ENCODE results near the gene TAS2R60. TPM values are rescaled to one million over a fixed set of nuclear protein-coding genes. Genes with fewer than 3 reads are reported as not detected.
"Not testable (repeated sequence)": the region's sequence is repeated elsewhere in the genome, so short reads cannot be mapped to it uniquely, and the experiment has no call there.

TAS2R60 gene
- total RNA-seq, 1 donor from 2014 or later: not detected

GRCh38 chr7:143477501-143478150, 34.4 kb downstream of the TAS2R60 start, which contains the start of gene TAS2R41:
TAS2R41 (plus strand) TSS chr7:143477873; CDS start chr7:143477873, 0 bp downstream.
- DNase-seq (ENCODE audit: low read depth in 2 of 2): no peak

GRCh38 chr7:143479055-143479766, 36.0 kb downstream of the TAS2R60 start:
- no peak for DNase-seq (ENCODE audit: low read depth in 2 of 2)

- no peak for DNase-seq (ENCODE audit: low read depth in 2 of 2)
These were observed 37.2 kb downstream of the TAS2R60 start for GRCh38 chr7:143480501-143480900.

GRCh38 chr7:143484119-143484518, 40.9 kb downstream of the TAS2R60 start:
- DNase-seq (ENCODE audit: low read depth in 2 of 2): no peak

- DNase-seq (ENCODE audit: low read depth in 2 of 2): no peak
These were observed 41.8 kb downstream of the TAS2R60 start for GRCh38 chr7:143485094-143485493.

- no peak for DNase-seq (ENCODE audit: low read depth in 2 of 2)
These were observed 42.2 kb downstream of the TAS2R60 start for GRCh38 chr7:143485500-143485899.

GRCh38 chr7:143486266-143486665, 43.0 kb downstream of the TAS2R60 start:
- DNase-seq (ENCODE audit: low read depth in 2 of 2): not testable (repeated sequence)

GRCh38 chr7:143487061-143487460, 43.8 kb downstream of the TAS2R60 start:
- no peak for DNase-seq (ENCODE audit: low read depth in 2 of 2)

GRCh38 chr7:143487566-143487965, 44.3 kb downstream of the TAS2R60 start:
- peak; percentile 64 to 77 for DNase-seq (ENCODE audit: low read depth in 2 of 2)

GRCh38 chr7:143490717-143491306, 47.6 kb downstream of the TAS2R60 start:
- peak; percentile 16 to 72 for DNase-seq (ENCODE audit: low read depth in 2 of 2)

- peak; percentile 54 to 98 for DNase-seq (ENCODE audit: low read depth in 2 of 2)
These were observed 48.8 kb downstream of the TAS2R60 start for GRCh38 chr7:143492043-143492471.

- DNase-seq (ENCODE audit: low read depth in 2 of 2): peak in 1 of 2 donors; percentile 24
These were observed 49.8 kb downstream of the TAS2R60 start for GRCh38 chr7:143492799-143493739.

GRCh38 chr7:143493751-143494150, 50.5 kb downstream of the TAS2R60 start:
- no peak for DNase-seq (ENCODE audit: low read depth in 2 of 2)

Other genes starting within 250 kb of the TAS2R60 start
- not detected in 2 replicates for gene TAS2R40, start 221.4 kb upstream of the TAS2R60 start, total RNA-seq
- 61.5 and 77.0 TPM in 2 replicates for gene GSTK1, start 180.0 kb upstream of the TAS2R60 start, total RNA-seq
- not detected in 2 replicates for gene TMEM139, start 158.5 kb upstream of the TAS2R60 start, total RNA-seq
- gene CASP2, start 155.1 kb upstream of the TAS2R60 start, total RNA-seq: 9.9 and 11.6 TPM in 2 replicates
- not detected in 2 replicates for gene CLCN1, start 127.3 kb upstream of the TAS2R60 start, total RNA-seq
- gene FAM131B, start 80.7 kb upstream of the TAS2R60 start, total RNA-seq: under 0.01 and 0.22 TPM in 2 replicates
- 12.0 and 13.9 TPM in 2 replicates for gene ZYX, start 62.1 kb upstream of the TAS2R60 start, total RNA-seq
- gene EPHA1, start 34.6 kb upstream of the TAS2R60 start, total RNA-seq: 0.20 TPM in 1 of 2 replicates, not detected in the other
- gene TAS2R41, start 34.4 kb downstream of the TAS2R60 start, total RNA-seq: not detected in 2 replicates
- not detected in 2 replicates for gene CTAGE15, start 128.3 kb downstream of the TAS2R60 start, total RNA-seq
- 3.0 and 4.8 TPM in 2 replicates for gene TCAF2, start 177.5 kb downstream of the TAS2R60 start, total RNA-seq

All from lung microvascular endothelial cell (primary cell).